Forelimb muscle (tissue), 1 donor: Measurements from ENCODE around the gene IL1RL2. TPM values are rescaled to one million over a fixed set of nuclear protein-coding genes. Genes with fewer than 3 reads are reported as not detected.

Experiments
- DNase-seq: peaks from one replicate; pipeline ENCODE4 v3.0.0-alpha.2; 2013; ENCODE audit warnings: low read depth
- polyA plus RNA-seq: library from polyadenylated mRNA; unstranded; fragments of 120-200 nt; gene quantifications from one replicate; pipeline ENCODE4 v1.2.1, GENCODE V29; 2013; ENCODE audit not compliant: insufficient read length

Gene IL1RL2
- polyA plus RNA-seq, 1 donor, result 0.18 TPM

- no peak for DNase-seq
Observed at GRCh38 chr2:102238039-102238756, 51.4 kb downstream of the IL1RL2 start.

DNA sequence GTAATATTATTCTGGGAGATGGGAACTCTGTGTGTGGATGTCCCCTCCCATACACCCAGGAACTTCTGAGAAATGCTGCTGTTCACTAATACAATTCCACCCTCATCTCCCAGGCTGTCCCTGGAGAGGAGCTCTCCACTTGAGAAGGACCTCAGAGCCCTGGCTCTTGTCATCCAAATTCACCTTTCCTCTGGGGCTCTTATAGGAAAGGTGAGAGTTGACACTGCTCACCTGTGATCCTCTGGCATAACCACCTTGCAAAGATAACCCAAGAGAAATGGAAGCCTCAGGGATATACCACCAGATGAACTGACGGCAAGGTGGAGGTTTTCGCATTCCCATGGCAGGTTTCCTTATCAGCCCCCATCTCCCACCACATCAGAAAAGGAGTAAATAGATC, 52.0 kb downstream of the IL1RL2 start:
- DNase-seq, result no peak

- DNase-seq, result no peak
Observed at GRCh38 chr2:102239344-102239743, 52.5 kb downstream of the IL1RL2 start.

- peak; percentile 85 for DNase-seq
Observed at GRCh38 chr2:102240640-102241370, 54.0 kb downstream of the IL1RL2 start.

DNA sequence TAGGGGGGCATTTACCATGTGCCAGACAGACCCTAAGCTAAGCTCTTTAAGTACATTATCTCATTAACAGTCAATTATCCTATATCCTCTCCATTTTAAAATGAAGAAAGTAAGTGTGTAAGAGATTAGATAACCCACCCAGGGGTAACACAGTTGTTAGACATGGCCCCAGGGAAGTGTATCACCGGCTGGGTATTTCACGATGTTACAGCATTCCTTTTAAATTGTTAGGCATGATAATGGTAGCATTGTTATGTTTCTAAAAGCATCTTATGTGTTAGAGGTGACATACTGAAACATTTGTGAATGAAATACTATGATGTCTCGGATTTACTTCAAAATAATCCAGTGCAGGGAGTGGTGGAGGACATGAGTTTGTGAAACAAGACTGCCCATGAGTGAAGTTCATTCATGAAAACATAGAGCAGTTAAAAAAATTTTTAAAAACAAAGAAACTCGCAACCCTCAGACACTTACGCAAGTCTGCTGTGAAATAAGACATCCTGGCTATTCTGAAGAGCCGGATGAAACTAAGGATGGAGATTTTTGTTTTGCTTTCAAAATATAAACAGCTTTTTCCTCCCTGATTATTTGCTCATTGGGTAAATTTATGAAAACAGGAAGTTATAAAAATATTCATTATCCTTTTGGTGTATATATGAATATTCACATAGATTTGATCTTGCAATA, 54.9 kb downstream of the IL1RL2 start:
- no peak for DNase-seq

GRCh38 chr2:102245266-102246151, 58.7 kb downstream of the IL1RL2 start:
- DNase-seq, result no peak

- DNase-seq, result no peak
Observed at GRCh38 chr2:102250278-102250821, 63.5 kb downstream of the IL1RL2 start.

DNA sequence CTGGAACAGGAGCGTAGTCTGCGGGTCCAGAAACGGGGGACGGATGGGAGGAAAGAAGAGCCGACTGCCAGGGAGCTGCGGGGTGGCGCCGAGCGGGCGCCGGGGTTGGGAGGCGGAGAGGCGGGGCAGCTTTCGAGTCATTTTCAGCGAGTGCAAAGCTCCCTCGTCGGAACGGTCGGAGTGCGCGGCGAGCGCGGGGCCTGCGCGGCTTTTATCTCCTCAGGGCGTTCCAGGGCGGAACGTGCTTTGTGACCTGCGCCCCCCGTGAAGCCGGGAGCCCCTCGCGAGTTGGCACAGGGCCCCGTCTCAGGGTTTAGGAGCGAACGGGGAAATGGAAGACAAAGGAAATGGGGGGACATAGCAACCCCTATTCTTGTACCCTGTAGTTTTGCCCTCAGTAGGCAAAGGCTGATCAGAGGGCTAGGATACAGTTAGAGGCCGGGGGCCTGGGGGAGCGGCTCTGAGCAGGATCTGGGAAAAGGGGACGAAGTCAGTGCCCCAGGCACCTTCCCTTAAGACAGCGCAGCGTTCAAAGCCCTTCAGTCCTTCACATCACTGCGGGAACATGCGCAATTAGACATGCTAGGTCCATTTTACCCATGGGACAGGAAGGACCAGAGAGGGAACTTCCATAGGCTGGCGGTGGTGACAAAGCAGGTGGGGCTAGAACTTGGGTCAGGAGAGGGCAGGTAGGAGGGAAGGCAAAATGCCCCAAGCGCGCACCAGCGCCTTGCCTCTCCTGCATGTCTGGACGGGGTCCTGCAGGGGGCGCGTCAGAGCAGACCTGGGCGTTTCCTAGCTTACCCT, 64.4 kb downstream of the IL1RL2 start:
- DNase-seq, result no peak

- no peak for DNase-seq
Observed at GRCh38 chr2:102251849-102252203, 65.0 kb downstream of the IL1RL2 start.

GRCh38 chr2:102252236-102252635, 65.4 kb downstream of the IL1RL2 start:
- DNase-seq, result no peak

DNA sequence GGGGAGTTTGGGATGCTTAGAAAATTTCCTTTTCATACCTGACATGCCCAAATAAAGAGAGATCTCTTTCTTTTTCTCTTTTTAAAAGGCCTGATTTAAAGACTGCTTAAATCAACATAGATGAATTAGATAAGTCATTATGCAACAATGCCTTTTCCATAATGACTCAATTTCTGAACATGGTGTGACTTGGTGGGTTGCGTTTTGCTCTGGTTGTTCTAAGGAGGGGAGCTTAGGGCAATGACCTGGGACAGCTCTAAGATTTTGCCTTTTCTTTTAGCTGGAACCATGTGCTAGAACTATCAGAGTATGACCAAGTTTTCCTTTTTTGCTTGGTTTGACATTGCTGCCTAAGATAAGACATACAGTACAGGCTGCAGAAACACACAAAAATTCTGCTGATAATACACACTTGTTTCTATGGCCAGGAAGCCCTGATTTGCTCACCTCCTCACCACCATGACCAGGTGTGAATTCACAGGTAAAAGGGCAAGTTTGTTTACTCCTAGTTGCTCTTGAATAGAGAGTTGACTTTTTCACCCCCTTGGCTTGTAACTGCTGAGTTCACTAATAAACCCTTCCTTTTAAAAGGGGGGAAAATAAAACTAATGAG, 66.4 kb downstream of the IL1RL2 start:
- DNase-seq, result no peak

DNA sequence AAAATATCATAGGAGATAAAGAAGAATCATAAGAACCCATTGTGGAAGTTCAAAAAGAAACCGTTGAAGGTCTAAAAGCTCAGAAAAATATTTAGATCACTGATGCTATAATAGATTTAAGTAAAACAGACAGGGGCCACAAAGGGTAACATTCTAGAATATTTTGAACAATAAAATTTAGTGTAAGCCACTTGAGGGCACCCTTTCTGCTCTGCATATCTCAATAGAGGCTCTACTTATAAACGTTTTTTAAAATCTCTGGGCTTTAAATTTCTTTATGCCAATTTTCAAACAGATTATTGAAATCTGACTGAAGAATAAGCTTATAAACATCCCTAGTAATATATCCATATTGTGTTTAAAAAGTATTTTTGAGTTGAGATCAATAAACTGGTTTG, 66.9 kb downstream of the IL1RL2 start:
- DNase-seq, result no peak

- no peak for DNase-seq
Observed at GRCh38 chr2:102256276-102256675, 69.5 kb downstream of the IL1RL2 start.

- no peak for DNase-seq
Observed at GRCh38 chr2:102256874-102257462, 70.1 kb downstream of the IL1RL2 start.

DNA sequence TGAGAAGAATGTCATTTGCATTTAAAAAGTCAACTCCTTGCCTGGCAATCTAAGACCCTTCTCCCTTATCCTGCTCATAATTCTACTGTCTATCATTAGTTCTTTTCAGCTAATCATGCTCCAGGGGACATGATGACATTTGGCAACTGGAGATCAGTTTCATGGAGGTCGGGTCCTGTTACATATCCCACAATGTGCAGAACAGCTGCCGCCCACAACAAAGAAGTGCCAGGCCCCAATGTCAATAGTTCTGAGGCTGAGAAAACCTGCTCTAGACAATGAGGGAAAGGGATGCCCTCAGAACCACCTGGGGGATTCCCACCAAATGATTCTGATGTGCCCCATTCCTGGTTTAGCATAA, 71.2 kb downstream of the IL1RL2 start:
- no peak for DNase-seq

DNA sequence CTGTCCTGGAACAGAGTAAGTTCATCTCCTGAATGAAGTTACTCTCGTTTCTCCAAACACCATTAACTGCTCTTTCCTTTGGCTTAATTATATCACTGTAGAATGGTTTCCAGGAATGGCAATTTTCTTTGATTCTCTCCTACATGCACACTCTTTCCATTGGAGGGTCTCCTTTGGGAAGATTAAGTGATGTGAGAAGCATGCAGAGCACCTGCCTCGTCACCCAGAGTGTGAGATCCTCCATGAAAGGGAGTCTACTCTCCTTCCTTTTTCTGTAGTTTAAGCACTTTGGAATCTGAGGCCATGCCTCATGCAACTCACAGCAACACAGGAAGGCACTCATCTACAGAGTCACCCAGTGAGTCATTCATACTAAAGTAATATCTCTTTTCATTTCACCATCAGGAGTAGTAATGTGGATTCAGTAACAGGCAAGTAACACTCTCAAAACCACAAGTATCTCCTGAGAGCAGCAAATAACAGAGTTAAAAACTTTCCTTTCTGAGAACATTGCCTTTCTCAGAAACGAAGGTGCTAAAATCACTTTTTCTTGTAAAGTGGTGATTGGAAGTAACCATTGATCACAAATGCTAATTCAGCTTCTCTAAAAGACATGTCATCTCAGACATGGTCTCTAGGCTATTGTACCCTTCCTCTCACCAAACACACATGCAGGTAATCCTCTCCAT, 71.7 kb downstream of the IL1RL2 start:
- DNase-seq, result no peak

DNA sequence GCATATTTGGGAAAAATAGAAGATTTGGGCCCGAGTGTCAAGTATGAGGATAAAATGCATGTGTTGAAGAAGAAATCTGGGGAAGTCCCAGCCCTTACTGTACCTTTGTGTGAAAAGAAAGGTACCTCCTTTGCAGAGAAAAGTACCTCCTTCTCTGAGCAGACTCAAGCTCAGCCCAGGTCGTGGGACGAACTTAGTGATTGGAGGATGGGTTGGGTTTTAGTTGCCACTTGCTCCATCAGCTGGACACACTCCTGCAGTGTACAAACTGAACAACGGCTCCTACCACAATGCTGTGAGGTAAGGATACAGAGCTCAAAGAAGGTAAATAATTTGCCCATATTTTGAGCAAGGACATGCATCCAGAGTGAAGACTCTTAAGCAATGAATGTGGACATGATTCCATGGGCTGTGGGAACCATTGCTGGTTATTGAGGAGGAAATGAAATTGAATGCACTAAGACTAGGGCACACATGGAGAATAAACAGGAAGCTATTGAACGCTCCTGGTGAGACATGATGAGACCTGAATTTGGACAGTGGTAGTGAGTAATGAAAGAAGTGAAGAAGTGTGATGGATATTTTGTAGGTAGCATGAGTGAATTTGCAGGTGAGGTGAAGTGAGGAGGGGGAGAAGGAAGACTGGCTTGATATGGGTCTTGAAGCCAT, 74.8 kb downstream of the IL1RL2 start:
- no peak for DNase-seq

GRCh38 chr2:102262216-102263129, 75.7 kb downstream of the IL1RL2 start:
- no peak for DNase-seq
